ENCODE data around the gene SLC22A16. TPM values are rescaled to one million over a fixed set of nuclear protein-coding genes. Genes with fewer than 3 reads are reported as not detected.

SLC22A16 gene
- total RNA-seq, 1 donor from 2014 or later: not detected

- Histone ChIP-seq H3K36me3 (peaks cover 0 to 4% of the 10 kb centered on the region in 2 donors), H3K27ac (no peak overlapping the region), H3K27me3 (no peaks in the 10 kb centered on the region), H3K4me3 (no peak overlapping the region), H3K9me3 (no peaks in the 10 kb centered on the region), H3K4me1 (peaks cover 4 to 12% of the 10 kb centered on the region in 2 donors)
- intact Hi-C loops (cut with DNase I): loop anchor here (10.0 kb wide), 2 partner anchors 318 to 718 kb away; partner anchors contain the start of genes AK9 and FIG4
- DNase-seq (ENCODE audit: low spot score in 2 of 2): no peak
- TF ChIP-seq CTCF (IDR thresholded peaks at IDR 0.05): no peak
Observed at GRCh38 chr6:110412360-110412759, 64.1 kb downstream of the SLC22A16 start.

- Histone ChIP-seq H3K27ac (no peak overlapping the region), H3K27me3 (no peaks in the 10 kb centered on the region), H3K4me1 (peaks cover 0 to 4% of the 10 kb centered on the region in 2 donors), H3K9me3 (no peaks in the 10 kb centered on the region), H3K4me3 (no peak overlapping the region), H3K36me3 (peaks cover 0 to 4% of the 10 kb centered on the region in 2 donors)
- no peak for DNase-seq (ENCODE audit: low spot score in 2 of 2)
- intact Hi-C loops (cut with DNase I): loop anchor here (10.0 kb wide), 2 partner anchors 316 to 716 kb away; partner anchors contain the start of genes AK9 and FIG4
- TF ChIP-seq CTCF (IDR thresholded peaks at IDR 0.05): no peak
Observed at GRCh38 chr6:110410511-110410910, 65.9 kb downstream of the SLC22A16 start.

- H3K27me3 ChIP-seq: no peaks in the 10 kb centered on the region
- DNase-seq (ENCODE audit: low spot score in 2 of 2): no peak
- H3K4me3 ChIP-seq: no peak overlapping the region
- no peaks in the 10 kb centered on the region for H3K9me3 ChIP-seq
- H3K36me3 ChIP-seq: peaks cover 0 to 4% of the 10 kb centered on the region in 2 donors
- peaks cover 0 to 2% of the 10 kb centered on the region in 2 donors for H3K4me1 ChIP-seq
- intact Hi-C loops (cut with DNase I): loop anchor here (10.0 kb wide), 2 partner anchors 315 to 715 kb away; partner anchors contain the start of genes AK9 and FIG4
- H3K27ac ChIP-seq: no peak overlapping the region
- no peak for TF ChIP-seq CTCF (IDR thresholded peaks at IDR 0.05)
Observed at GRCh38 chr6:110409794-110410193, 66.6 kb downstream of the SLC22A16 start.

- H3K36me3 ChIP-seq: peaks cover 0 to 4% of the 10 kb centered on the region in 2 donors
- H3K9me3 ChIP-seq: no peaks in the 10 kb centered on the region
- H3K27me3 ChIP-seq: no peaks in the 10 kb centered on the region
- no peak overlapping the region for H3K27ac ChIP-seq
- DNase-seq (ENCODE audit: low spot score in 2 of 2): no peak
- no peak for TF ChIP-seq CTCF (IDR thresholded peaks at IDR 0.05)
- H3K4me1 ChIP-seq: no peaks in the 10 kb centered on the region
- H3K4me3 ChIP-seq: no peak overlapping the region
- intact Hi-C loops (cut with DNase I): no loop called here
Observed at GRCh38 chr6:110408901-110409300, 67.5 kb downstream of the SLC22A16 start.

- no peak for TF ChIP-seq CTCF (IDR thresholded peaks at IDR 0.05)
- H3K4me1 ChIP-seq: no peaks in the 10 kb centered on the region
- H3K27me3 ChIP-seq: no peaks in the 10 kb centered on the region
- no peak overlapping the region for H3K27ac ChIP-seq
- no peak overlapping the region for H3K4me3 ChIP-seq
- DNase-seq (ENCODE audit: low spot score in 2 of 2): no peak
- H3K9me3 ChIP-seq: no peaks in the 10 kb centered on the region
- H3K36me3 ChIP-seq: no peaks in the 10 kb centered on the region
- intact Hi-C loops (cut with DNase I): no loop called here
Observed at GRCh38 chr6:110404607-110405006, 71.8 kb downstream of the SLC22A16 start.
